Coronary artery (tissue), 2 donors: ENCODE data around the gene TMEM127.
A peak's percentile ranks its signal among the peaks of the same experiment; 100 is the strongest.

Source experiments
- DNase-seq: peaks from one replicate; pipeline ENCODE4 v3.0.0-alpha.2; 2017; ENCODE audit warnings: low spot score
- H3K27ac ChIP-seq, 2 donors: fragments of 200-600 bp; sonication (generic); one replicate each; pipeline ENCODE4 v1.5.1; 2016 to 2019
- H3K4me3 ChIP-seq: fragments of 200-600 bp; sonication (generic); 2 replicates; pipeline ENCODE4 v1.5.1; 2016; ENCODE audit warnings: mild to moderate bottlenecking, moderate library complexity
- CTCF ChIP-seq: fragments of 200-600 bp; sonication (generic); IDR thresholded peaks from one replicate; pipeline ENCODE4 v1.5.1; 2019; ENCODE audit warnings: antibody characterized with exemption

TMEM127 gene

GRCh38 chr2:96256611-96257113 lies 9.1 kb downstream of the TMEM127 start:
- TF ChIP-seq CTCF, result no peak
- H3K27ac ChIP-seq, result peak overlapping the region in 1 of 2 donors; percentile 92
- H3K4me3 ChIP-seq, result no peak overlapping the region
- no peak for DNase-seq

- no peak for TF ChIP-seq CTCF
- Histone ChIP-seq H3K27ac (peak overlapping the region in 1 of 2 donors; percentile 68), H3K4me3 (no peak overlapping the region)
- DNase-seq, result no peak
These were observed 11.2 kb downstream of the TMEM127 start for GRCh38 chr2:96254571-96254970.

- H3K27ac ChIP-seq, result peak overlapping the region in 1 of 2 donors; percentile 72
- no peak for DNase-seq
- no peak overlapping the region for H3K4me3 ChIP-seq
- TF ChIP-seq CTCF, result no peak
These were observed 12.8 kb downstream of the TMEM127 start for GRCh38 chr2:96253006-96253405.

GRCh38 chr2:96252526-96252925 lies 13.3 kb downstream of the TMEM127 start:
- no peak overlapping the region for H3K4me3 ChIP-seq
- H3K27ac ChIP-seq, result peak overlapping the region; percentile 26 to 72
- TF ChIP-seq CTCF, result no peak
- no peak for DNase-seq

- Histone ChIP-seq H3K4me3 (peak overlapping the region; percentile 14), H3K27ac (peak overlapping the region; percentile 53 to 72)
- TF ChIP-seq CTCF, result no peak
- peak; percentile 90 for DNase-seq
These were observed 14.0 kb downstream of the TMEM127 start for GRCh38 chr2:96251721-96252292.

GRCh38 chr2:96250188-96250587 lies 15.6 kb downstream of the TMEM127 start:
- H3K27ac ChIP-seq, result peak overlapping the region; percentile 29 to 53
- no peak overlapping the region for H3K4me3 ChIP-seq
- no peak for DNase-seq
- no peak for TF ChIP-seq CTCF

GRCh38 chr2:96249654-96250053 lies 16.1 kb downstream of the TMEM127 start:
- no peak overlapping the region for H3K4me3 ChIP-seq
- TF ChIP-seq CTCF, result no peak
- no peak for DNase-seq
- peak overlapping the region; percentile 29 to 53 for H3K27ac ChIP-seq
